Measurements from ENCODE around the gene NINJ2. TPM values are rescaled to one million over a fixed set of nuclear protein-coding genes. Genes with fewer than 3 reads are reported as not detected.

Gene NINJ2
- total and polyA plus RNA-seq, 9 donors = 3.2 to 6.6 (median 5.1) TPM

DNA sequence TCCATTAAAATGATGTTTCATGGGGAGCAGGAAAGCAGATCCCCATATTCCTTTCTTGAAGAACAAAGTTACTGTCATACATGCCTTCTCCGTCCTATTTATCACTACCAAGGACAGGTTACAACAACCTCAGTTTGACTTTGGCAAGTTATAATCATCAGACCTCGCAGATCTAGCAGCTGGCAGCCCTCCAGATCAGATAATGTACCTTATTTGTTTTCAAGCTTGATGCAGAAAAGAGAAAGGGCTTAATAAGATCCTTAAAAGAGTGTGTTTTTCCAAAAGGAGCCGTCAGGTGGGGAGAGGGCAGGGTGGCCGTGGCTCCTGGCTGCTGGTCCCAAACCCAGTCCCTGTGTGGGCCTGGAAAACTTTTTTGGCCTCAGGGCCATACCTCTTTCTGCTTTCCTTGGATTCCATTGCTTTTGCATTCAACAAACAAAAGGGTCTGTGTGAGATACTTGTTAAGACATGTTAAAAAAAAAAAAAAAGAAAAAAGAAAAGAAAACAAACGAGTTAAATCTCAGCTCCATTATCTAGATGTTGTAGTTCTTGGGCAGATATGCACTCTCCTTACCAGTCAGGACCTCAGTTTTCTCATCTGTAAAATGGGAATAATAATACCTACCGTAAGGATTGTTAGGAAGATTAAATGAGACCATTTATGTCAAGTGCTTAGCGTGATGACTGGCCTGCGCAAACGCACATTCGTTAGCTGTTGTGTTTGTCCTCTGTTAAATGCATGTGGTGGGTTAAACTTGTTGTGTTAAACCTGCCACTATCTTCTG is 138.9 kb downstream of the NINJ2 start:
- DNase-seq = no peak
- WGBS (ENCODE audit: insufficient coverage) = 90% methylated on average over 8 of the region's 10 CpGs
- H3K9me3 ChIP-seq (replicated peaks; ENCODE audit: control insufficient read depth, low read depth, low read length) = no peaks in the 10 kb centered on the region

DNA sequence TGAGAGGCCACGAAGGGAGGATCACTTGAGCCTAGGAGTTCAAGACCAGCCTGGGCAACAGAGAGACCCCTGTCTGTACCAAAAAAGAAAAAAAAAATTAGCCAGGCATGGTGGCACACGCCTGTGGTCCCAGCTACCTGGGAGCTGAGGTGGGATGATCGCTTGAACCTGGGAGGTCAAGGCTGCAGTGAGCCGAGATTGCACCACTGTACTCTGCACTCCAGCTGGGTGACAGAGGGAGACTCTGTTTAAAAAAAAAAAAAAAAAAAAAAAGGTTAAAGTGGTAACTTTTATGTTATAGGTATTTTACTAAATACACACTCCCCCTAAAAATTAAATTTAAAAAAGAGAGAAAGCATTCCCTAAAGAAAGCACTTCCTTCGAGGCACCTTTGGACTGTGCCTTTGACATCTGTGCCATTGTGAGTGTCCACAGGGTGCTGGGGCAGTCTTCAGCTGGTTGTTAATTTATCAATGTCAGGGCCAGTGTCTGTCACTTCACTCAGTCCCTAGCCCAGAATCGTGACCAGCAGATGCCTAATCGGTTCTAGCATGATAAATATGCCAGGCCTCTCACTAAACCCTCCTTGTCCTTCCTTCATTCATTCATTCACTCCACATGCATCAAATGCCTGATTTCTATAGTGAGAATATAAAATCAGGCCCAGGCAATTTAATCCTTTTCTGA is 140.4 kb downstream of the NINJ2 start:
- H3K4me3 ChIP-seq (ENCODE audit: low read length) = no peak overlapping the region
- peaks cover 6% of the 10 kb centered on the region for H3K27me3 ChIP-seq (ENCODE audit: control insufficient read depth, insufficient read depth, low read length)
- H3K9me3 ChIP-seq (replicated peaks; ENCODE audit: control insufficient read depth, low read depth, low read length) = no peaks in the 10 kb centered on the region
- no peak for DNase-seq
- no peaks in the 10 kb centered on the region for H3K4me1 ChIP-seq (ENCODE audit: control insufficient read depth, insufficient read depth, low read length)
- 84% methylated on average over 2 of the region's 7 CpGs for WGBS (ENCODE audit: insufficient coverage)
- H3K36me3 ChIP-seq (ENCODE audit: control insufficient read depth, insufficient read depth, low read length) = no peaks in the 10 kb centered on the region
- no peak overlapping the region for H3K27ac ChIP-seq (ENCODE audit: low read length)

More for the DNA sequence above, 138.9 kb downstream of the NINJ2 start:
- peaks cover 4% of the 10 kb centered on the region for H3K27me3 ChIP-seq (ENCODE audit: control insufficient read depth, insufficient read depth, low read length)
- no peaks in the 10 kb centered on the region for H3K36me3 ChIP-seq (ENCODE audit: control insufficient read depth, insufficient read depth, low read length)
- H3K4me1 ChIP-seq (ENCODE audit: control insufficient read depth, insufficient read depth, low read length) = no peaks in the 10 kb centered on the region
- H3K4me3 ChIP-seq (ENCODE audit: low read length) = no peak overlapping the region
- H3K27ac ChIP-seq (ENCODE audit: low read length) = no peak overlapping the region

DNA sequence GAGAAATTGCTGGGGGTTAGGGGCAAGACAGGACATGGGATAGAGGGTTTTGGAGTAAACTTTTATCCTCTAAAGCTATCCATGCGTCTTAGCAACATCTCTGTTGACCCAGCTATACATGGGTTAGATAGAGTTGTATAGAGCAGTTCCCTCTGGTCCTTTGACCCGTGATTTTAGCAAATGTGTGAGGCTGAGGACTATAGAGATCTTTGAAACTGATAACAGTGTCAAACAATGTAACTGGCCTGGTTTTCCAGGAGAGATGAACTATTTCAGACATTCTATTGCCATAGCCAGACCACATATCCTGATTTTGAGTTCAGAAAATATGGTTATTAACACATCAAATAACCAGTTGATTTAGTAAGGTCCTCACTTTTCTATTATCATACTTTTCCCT is 143.1 kb downstream of the NINJ2 start:
- Histone ChIP-seq H3K36me3 (ENCODE audit: control insufficient read depth, insufficient read depth, low read length) (no peaks in the 10 kb centered on the region), H3K27me3 (ENCODE audit: control insufficient read depth, insufficient read depth, low read length) (peaks cover 6% of the 10 kb centered on the region), H3K27ac (ENCODE audit: low read length) (no peak overlapping the region), H3K4me3 (ENCODE audit: low read length) (no peak overlapping the region), H3K9me3 (replicated peaks; ENCODE audit: control insufficient read depth, low read depth, low read length) (no peaks in the 10 kb centered on the region), H3K4me1 (ENCODE audit: control insufficient read depth, insufficient read depth, low read length) (no peaks in the 10 kb centered on the region)
- no peak for DNase-seq
- no CpG with 5 or more reads among the region's 2 CpGs for WGBS (ENCODE audit: insufficient coverage)

DNA sequence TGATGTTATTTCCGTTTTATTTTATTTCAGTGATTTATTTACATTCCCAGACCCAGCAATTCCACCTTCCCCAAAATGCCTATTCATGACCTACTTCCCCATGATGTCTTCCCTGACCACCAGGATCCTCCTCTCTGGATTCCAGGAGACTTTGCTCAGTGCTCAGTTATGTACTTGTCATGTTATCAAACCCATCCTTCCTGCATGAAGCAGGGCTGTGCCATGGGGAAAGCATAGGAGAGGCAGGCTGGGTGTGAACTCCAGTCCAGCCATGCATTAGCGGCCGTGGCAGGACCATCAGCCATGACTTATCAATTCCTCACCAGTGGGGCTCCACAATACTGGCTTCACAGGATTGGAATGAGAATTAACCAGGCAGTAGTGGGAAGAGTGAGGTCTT is 145.7 kb downstream of the NINJ2 start:
- no peaks in the 10 kb centered on the region for H3K36me3 ChIP-seq (ENCODE audit: control insufficient read depth, insufficient read depth, low read length)
- WGBS (ENCODE audit: insufficient coverage) = no CpG with 5 or more reads among the region's 3 CpGs

More for the DNA sequence above, 145.7 kb downstream of the NINJ2 start:
- no peak for DNase-seq
- Histone ChIP-seq H3K27me3 (ENCODE audit: control insufficient read depth, insufficient read depth, low read length) (peaks cover 6% of the 10 kb centered on the region), H3K4me3 (ENCODE audit: low read length) (no peak overlapping the region), H3K9me3 (replicated peaks; ENCODE audit: control insufficient read depth, low read depth, low read length) (no peaks in the 10 kb centered on the region), H3K27ac (ENCODE audit: low read length) (no peak overlapping the region), H3K4me1 (ENCODE audit: control insufficient read depth, insufficient read depth, low read length) (no peaks in the 10 kb centered on the region)

Other genes with a start within 250 kb of the NINJ2 start
- 6.0 TPM for gene B4GALNT3, start 203.5 kb downstream of the NINJ2 start, total RNA-seq
- 10 to 100 TPM in 3 of 8 donors, 1 to 10 TPM in 5; 8.4 to 12.4 (median 9.4) TPM for gene B4GALNT3, start 203.5 kb downstream of the NINJ2 start, polyA plus RNA-seq (ENCODE audit: insufficient read depth in 1 of 8, insufficient read length in 8 of 8, low replicate concordance in 1 of 8)
- gene WNK1, start 89.1 kb upstream of the NINJ2 start, total RNA-seq = 53.6 TPM
- gene WNK1, start 89.1 kb upstream of the NINJ2 start, polyA plus RNA-seq (ENCODE audit: insufficient read depth in 1 of 8, insufficient read length in 8 of 8, low replicate concordance in 1 of 8) = 10 to 100 TPM; 49.5 to 83.7 (median 66.4) TPM

Data from muscle of leg (tissue), 11 donors.